Measurements from ENCODE around the gene C10orf95.
"Not testable (repeated sequence)": the region's sequence is repeated elsewhere in the genome, so short reads cannot be mapped to it uniquely, and the experiment has no call there.

Gene C10orf95

GRCh38 chr10:102454662-102455487 is 3.5 kb upstream of the C10orf95 start:
- peaks cover 24% of the 10 kb centered on the region for H3K4me1 Mint-ChIP-seq
- H3K9me3 Mint-ChIP-seq, H3K27me3 Mint-ChIP-seq, H3K27ac Mint-ChIP-seq, H3K4me3 Mint-ChIP-seq, ATAC-seq: not testable (repeated sequence)
- peaks cover 13% of the 10 kb centered on the region for H3K36me3 Mint-ChIP-seq

GRCh38 chr10:102453502-102453901 is 2.2 kb upstream of the C10orf95 start:
- H3K27me3 Mint-ChIP-seq = no peaks in the 10 kb centered on the region
- ATAC-seq = no peak
- no peaks in the 10 kb centered on the region for H3K9me3 Mint-ChIP-seq
- no peak overlapping the region for H3K4me3 Mint-ChIP-seq
- H3K4me1 Mint-ChIP-seq = peaks cover 33% of the 10 kb centered on the region
- H3K27ac Mint-ChIP-seq = peak overlapping the region; percentile 82
- H3K36me3 Mint-ChIP-seq = peaks cover 13% of the 10 kb centered on the region

- Mint-ChIP-seq H3K27me3 (no peaks in the 10 kb centered on the region), H3K27ac (peak overlapping the region; percentile 82), H3K9me3 (no peaks in the 10 kb centered on the region), H3K36me3 (peaks cover 13% of the 10 kb centered on the region), H3K4me1 (peaks cover 33% of the 10 kb centered on the region), H3K4me3 (peak overlapping the region; percentile 43)
- ATAC-seq = no peak
These were observed 1.5 kb upstream of the C10orf95 start for GRCh38 chr10:102452672-102453340.

- peaks cover 13% of the 10 kb centered on the region for H3K36me3 Mint-ChIP-seq
These were observed 804 bp downstream of the C10orf95 start for GRCh38 chr10:102450374-102451104.

GRCh38 chr10:102450124-102450373 is 1.3 kb downstream of the C10orf95 start:
- ATAC-seq = no peak
- Mint-ChIP-seq H3K27ac (peak overlapping the region; percentile 96), H3K4me3 (peak overlapping the region; percentile 96), H3K27me3 (no peaks in the 10 kb centered on the region), H3K36me3 (peaks cover 13% of the 10 kb centered on the region), H3K4me1 (peaks cover 33% of the 10 kb centered on the region), H3K9me3 (no peaks in the 10 kb centered on the region)

More at GRCh38 chr10:102450374-102451104, 804 bp downstream of the C10orf95 start:
- H3K27me3 Mint-ChIP-seq = no peaks in the 10 kb centered on the region
- H3K4me1 Mint-ChIP-seq = peaks cover 33% of the 10 kb centered on the region
- H3K4me3 Mint-ChIP-seq = peak overlapping the region; percentile 96
- peak; percentile 95 for ATAC-seq
- peak overlapping the region; percentile 96 for H3K27ac Mint-ChIP-seq
- no peaks in the 10 kb centered on the region for H3K9me3 Mint-ChIP-seq

- Mint-ChIP-seq H3K9me3 (no peaks in the 10 kb centered on the region), H3K27me3 (no peaks in the 10 kb centered on the region), H3K27ac (peak overlapping the region; percentile 96), H3K4me1 (peaks cover 33% of the 10 kb centered on the region), H3K36me3 (peaks cover 13% of the 10 kb centered on the region), H3K4me3 (peak overlapping the region; percentile 96)
- ATAC-seq = peak; percentile 82
These were observed 1.8 kb downstream of the C10orf95 start for GRCh38 chr10:102449321-102450123.

- Mint-ChIP-seq H3K27me3 (no peaks in the 10 kb centered on the region), H3K27ac (no peak overlapping the region), H3K4me3 (no peak overlapping the region), H3K9me3 (no peaks in the 10 kb centered on the region), H3K36me3 (no peaks in the 10 kb centered on the region), H3K4me1 (peaks cover 9% of the 10 kb centered on the region)
- no peak for ATAC-seq
These were observed 6.5 kb downstream of the C10orf95 start for GRCh38 chr10:102444851-102445250.

- Mint-ChIP-seq H3K4me1 (peaks cover 21% of the 10 kb centered on the region), H3K27ac (no peak overlapping the region), H3K9me3 (no peaks in the 10 kb centered on the region), H3K4me3 (no peak overlapping the region), H3K36me3 (no peaks in the 10 kb centered on the region), H3K27me3 (no peaks in the 10 kb centered on the region)
- ATAC-seq = no peak
These were observed 13.0 kb downstream of the C10orf95 start for GRCh38 chr10:102438374-102438773.

GRCh38 chr10:102437515-102437914 is 13.8 kb downstream of the C10orf95 start:
- H3K4me3 Mint-ChIP-seq = no peak overlapping the region
- H3K27me3 Mint-ChIP-seq = no peaks in the 10 kb centered on the region
- no peaks in the 10 kb centered on the region for H3K9me3 Mint-ChIP-seq
- H3K4me1 Mint-ChIP-seq = peaks cover 27% of the 10 kb centered on the region
- no peak overlapping the region for H3K27ac Mint-ChIP-seq
- H3K36me3 Mint-ChIP-seq = no peaks in the 10 kb centered on the region
- ATAC-seq = no peak

GRCh38 chr10:102436312-102436711 is 15.0 kb downstream of the C10orf95 start:
- no peak for ATAC-seq
- H3K9me3 Mint-ChIP-seq = no peaks in the 10 kb centered on the region
- peaks cover 33% of the 10 kb centered on the region for H3K4me1 Mint-ChIP-seq
- H3K27ac Mint-ChIP-seq = peak overlapping the region; percentile 73
- peak overlapping the region; percentile 11 for H3K4me3 Mint-ChIP-seq
- no peaks in the 10 kb centered on the region for H3K27me3 Mint-ChIP-seq
- no peaks in the 10 kb centered on the region for H3K36me3 Mint-ChIP-seq

- H3K27me3 Mint-ChIP-seq = no peaks in the 10 kb centered on the region
- H3K4me1 Mint-ChIP-seq = peaks cover 34% of the 10 kb centered on the region
- peak overlapping the region; percentile 57 for H3K4me3 Mint-ChIP-seq
- ATAC-seq = no peak
- H3K9me3 Mint-ChIP-seq = no peaks in the 10 kb centered on the region
- H3K36me3 Mint-ChIP-seq = no peaks in the 10 kb centered on the region
- peak overlapping the region; percentile 73 for H3K27ac Mint-ChIP-seq
These were observed 15.7 kb downstream of the C10orf95 start for GRCh38 chr10:102435529-102436233.

- Mint-ChIP-seq H3K27ac (peak overlapping the region; percentile 73), H3K4me1 (peaks cover 34% of the 10 kb centered on the region), H3K9me3 (no peaks in the 10 kb centered on the region), H3K27me3 (no peaks in the 10 kb centered on the region), H3K4me3 (peak overlapping the region; percentile 30), H3K36me3 (no peaks in the 10 kb centered on the region)
- no peak for ATAC-seq
These were observed 16.2 kb downstream of the C10orf95 start for GRCh38 chr10:102435133-102435497.

GRCh38 chr10:102434394-102435132 is 16.8 kb downstream of the C10orf95 start:
- Mint-ChIP-seq H3K27ac (peak overlapping the region; percentile 73), H3K4me1 (peaks cover 34% of the 10 kb centered on the region)

GRCh38 chr10:102433619-102434046 is 17.7 kb downstream of the C10orf95 start:
- Mint-ChIP-seq H3K4me3 (peak overlapping the region; percentile 89), H3K4me1 (peaks cover 34% of the 10 kb centered on the region), H3K27me3 (no peaks in the 10 kb centered on the region), H3K27ac (peak overlapping the region; percentile 84), H3K36me3 (no peaks in the 10 kb centered on the region), H3K9me3 (no peaks in the 10 kb centered on the region)
- no peak for ATAC-seq

More at GRCh38 chr10:102434394-102435132, 16.8 kb downstream of the C10orf95 start:
- Mint-ChIP-seq H3K27me3 (no peaks in the 10 kb centered on the region), H3K36me3 (no peaks in the 10 kb centered on the region), H3K9me3 (no peaks in the 10 kb centered on the region), H3K4me3 (peak overlapping the region; percentile 3)
- no peak for ATAC-seq

Data from stimulated activated memory B cell treated with anti-CD40 and anti-IgM and Interleukin-4, amounts not matched to agents 10 μg/mL and 1 μg/mL and 100 μg/mL, for 72 hours (primary cell).